ENCODE results near the gene POLR2I.

The POLR2I gene

DNA sequence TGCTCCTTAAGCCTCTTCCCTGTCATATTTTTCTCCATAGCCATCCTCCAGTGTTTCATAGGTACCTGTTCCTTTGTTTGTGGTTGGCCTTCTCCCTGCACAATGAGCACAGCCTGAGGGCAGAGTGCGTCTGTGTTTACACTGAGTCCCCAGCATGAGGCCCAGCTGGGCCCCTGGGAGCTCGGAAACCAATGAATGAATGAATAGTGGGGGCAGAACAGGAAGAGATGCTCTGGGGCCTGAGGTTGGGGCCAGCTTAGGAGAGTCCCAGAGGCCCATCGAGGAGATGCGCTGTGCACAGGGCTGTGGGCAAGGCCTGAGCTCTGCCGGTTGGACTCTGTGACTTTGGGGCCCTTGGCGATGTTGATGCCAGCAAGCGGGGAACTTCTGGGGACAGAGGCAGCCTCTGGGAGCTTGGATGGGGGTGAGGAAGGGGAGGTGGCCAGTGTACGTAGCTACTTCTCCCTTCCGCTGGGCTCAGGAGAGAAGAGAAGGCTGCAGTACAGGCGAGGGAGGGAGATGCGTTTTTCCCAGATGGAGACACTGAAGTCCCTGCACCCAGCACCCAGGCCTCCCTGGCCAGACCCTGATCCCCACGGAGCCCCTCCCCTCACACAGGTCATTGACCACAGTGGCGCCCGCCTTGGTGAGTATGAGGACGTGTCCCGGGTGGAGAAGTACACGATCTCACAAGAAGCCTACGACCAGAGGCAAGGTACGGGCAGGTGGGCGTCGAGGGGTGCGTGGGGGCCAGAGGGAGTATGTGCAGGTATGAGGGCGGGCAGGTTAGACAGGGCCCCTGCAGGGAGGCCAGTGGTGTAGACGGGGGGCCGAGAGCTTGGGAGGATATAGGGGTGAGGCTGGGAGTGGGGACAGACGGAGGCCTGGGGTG lies 5.7 kb upstream of the POLR2I start:
- no peak for DNase-seq
- ChIA-PET POLR2A (no interaction called here), CTCF (interaction anchor here (1.0 to 1.1 kb wide), 2 partner anchors 59 to 76 kb away, joined by 3 read pairs; no protein-coding TSS in a partner anchor)
- H3K36me3 ChIP-seq (ENCODE audit: control insufficient read depth in 4 of 4, insufficient read depth in 4 of 4, low read length in 3 of 4) = peaks cover 12 to 64% (median 38%) of the 10 kb centered on the region in 4 experiments
- peaks cover 0 to 11% (median 8%) of the 10 kb centered on the region in 4 experiments for H3K4me1 ChIP-seq (ENCODE audit: control extremely low read depth in 1 of 4, control insufficient read depth in 4 of 4, insufficient read depth in 4 of 4, low read length in 3 of 4)
- no peaks in the 10 kb centered on the region for H3K9me3 ChIP-seq (ENCODE audit: control extremely low read depth in 1 of 5, control insufficient read depth in 4 of 5, insufficient read depth in 2 of 5, low read depth in 1 of 5, low read length in 4 of 5)
- H3K4me3 ChIP-seq (ENCODE audit: control insufficient read depth in 1 of 7, extremely low read depth in 1 of 7, insufficient read depth in 4 of 7, low read depth in 2 of 7, low read length in 6 of 7) = no peak overlapping the region
- H3K27me3 ChIP-seq (replicated peaks in 2 of 5; ENCODE audit: control insufficient read depth in 4 of 5, insufficient read depth in 5 of 5, low read length in 4 of 5) = no peaks in the 10 kb centered on the region
- no peak overlapping the region for H3K27ac ChIP-seq (ENCODE audit: insufficient read depth in 1 of 2, low read depth in 1 of 2, low read length in 2 of 2, poor library complexity in 1 of 2, severe bottlenecking in 2 of 2)
- 94% methylated on average over 20 of the region's 26 CpGs for WGBS (ENCODE audit: insufficient coverage)

DNA sequence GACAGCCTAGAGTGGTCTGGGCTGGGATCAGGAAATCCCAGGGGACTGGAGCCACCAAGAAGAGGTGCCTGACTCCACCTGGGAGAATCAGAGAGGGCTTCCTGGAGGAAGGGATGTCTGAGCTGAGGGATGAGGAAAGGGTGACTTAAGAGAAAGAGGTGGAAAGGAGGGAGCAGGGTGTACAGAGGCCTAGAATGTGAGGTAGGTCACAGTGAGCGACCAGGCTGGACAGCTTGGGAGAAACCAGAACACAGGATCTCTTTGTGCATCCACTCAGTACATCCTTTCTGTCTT lies 1.6 kb upstream of the POLR2I start:
- peak overlapping the region in 1 of 2 experiments; percentile 54 for H3K27ac ChIP-seq (ENCODE audit: insufficient read depth in 1 of 2, low read depth in 1 of 2, low read length in 2 of 2, poor library complexity in 1 of 2, severe bottlenecking in 2 of 2)
- peaks cover 9 to 49% (median 30%) of the 10 kb centered on the region in 4 experiments for H3K36me3 ChIP-seq (ENCODE audit: control insufficient read depth in 4 of 4, insufficient read depth in 4 of 4, low read length in 3 of 4)
- no peaks in the 10 kb centered on the region for H3K9me3 ChIP-seq (ENCODE audit: control extremely low read depth in 1 of 5, control insufficient read depth in 4 of 5, insufficient read depth in 2 of 5, low read depth in 1 of 5, low read length in 4 of 5)
- peaks cover 0 to 25% (median 22%) of the 10 kb centered on the region in 4 experiments for H3K4me1 ChIP-seq (ENCODE audit: control extremely low read depth in 1 of 4, control insufficient read depth in 4 of 4, insufficient read depth in 4 of 4, low read length in 3 of 4)
- ChIA-PET CTCF (interaction anchor here (1.4 to 5.1 kb wide), 2 partner anchors 8 to 11 kb away, joined by 5 to 25 read pairs; no protein-coding TSS in a partner anchor), POLR2A (no interaction called here)
- DNase-seq = no peak
- whole genome bisulfite sequencing (ENCODE audit: insufficient coverage) = 100% methylated on average over 1 of the region's 1 CpG
- H3K4me3 ChIP-seq (ENCODE audit: control insufficient read depth in 1 of 7, extremely low read depth in 1 of 7, insufficient read depth in 4 of 7, low read depth in 2 of 7, low read length in 6 of 7) = peak overlapping the region in 6 of 7 experiments; percentile 75 to 98 (median 87)
- no peaks in the 10 kb centered on the region for H3K27me3 ChIP-seq (replicated peaks in 2 of 5; ENCODE audit: control insufficient read depth in 4 of 5, insufficient read depth in 5 of 5, low read length in 4 of 5)

- CTCF ChIA-PET = interaction anchor here (1.2 to 5.1 kb wide), 3 partner anchors 9 to 59 kb away, joined by 3 to 25 read pairs (median 5); no protein-coding TSS in a partner anchor
- 9% methylated on average over 41 of the region's 59 CpGs for WGBS (ENCODE audit: insufficient coverage)
- Histone ChIP-seq H3K27ac (ENCODE audit: insufficient read depth in 1 of 2, low read depth in 1 of 2, low read length in 2 of 2, poor library complexity in 1 of 2, severe bottlenecking in 2 of 2) (peak within 1 kb of the TSS; percentile 76 to 89), H3K9me3 (ENCODE audit: control extremely low read depth in 1 of 5, control insufficient read depth in 4 of 5, insufficient read depth in 2 of 5, low read depth in 1 of 5, low read length in 4 of 5) (no peaks in the 10 kb centered on the region), H3K27me3 (replicated peaks in 2 of 5; ENCODE audit: control insufficient read depth in 4 of 5, insufficient read depth in 5 of 5, low read length in 4 of 5) (no peaks in the 10 kb centered on the region), H3K4me1 (ENCODE audit: control extremely low read depth in 1 of 4, control insufficient read depth in 4 of 4, insufficient read depth in 4 of 4, low read length in 3 of 4) (peaks cover 0 to 25% (median 22%) of the 10 kb centered on the region in 4 experiments), H3K36me3 (ENCODE audit: control insufficient read depth in 4 of 4, insufficient read depth in 4 of 4, low read length in 3 of 4) (peaks cover 9 to 51% (median 31%) of the 10 kb centered on the region in 4 experiments), H3K4me3 (ENCODE audit: control insufficient read depth in 1 of 7, extremely low read depth in 1 of 7, insufficient read depth in 4 of 7, low read depth in 2 of 7, low read length in 6 of 7) (peak within 1 kb of the TSS; percentile 50 to 98 (median 90))
- POLR2A ChIA-PET = no interaction called here
- DNase-seq = no peak
Observed at GRCh38 chr19:36115453-36116343, 1.0 kb upstream of the POLR2I start, which contains the start of gene TBCB. TBCB (plus strand) TSS chr19:36115468; CDS start chr19:36115561, 93 bp downstream.

GRCh38 chr19:36113894-36114720 lies 568 bp downstream of the POLR2I start:
- Histone ChIP-seq H3K36me3 (ENCODE audit: control insufficient read depth in 4 of 4, insufficient read depth in 4 of 4, low read length in 3 of 4) (peaks cover 6 to 40% (median 24%) of the 10 kb centered on the region in 4 experiments), H3K4me3 (ENCODE audit: control insufficient read depth in 1 of 7, extremely low read depth in 1 of 7, insufficient read depth in 4 of 7, low read depth in 2 of 7, low read length in 6 of 7) (peak overlapping the region; percentile 50 to 98 (median 90)), H3K9me3 (ENCODE audit: control extremely low read depth in 1 of 5, control insufficient read depth in 4 of 5, insufficient read depth in 2 of 5, low read depth in 1 of 5, low read length in 4 of 5) (no peaks in the 10 kb centered on the region), H3K27me3 (replicated peaks in 2 of 5; ENCODE audit: control insufficient read depth in 4 of 5, insufficient read depth in 5 of 5, low read length in 4 of 5) (no peaks in the 10 kb centered on the region), H3K27ac (ENCODE audit: insufficient read depth in 1 of 2, low read depth in 1 of 2, low read length in 2 of 2, poor library complexity in 1 of 2, severe bottlenecking in 2 of 2) (peak overlapping the region; percentile 76 to 89), H3K4me1 (ENCODE audit: control extremely low read depth in 1 of 4, control insufficient read depth in 4 of 4, insufficient read depth in 4 of 4, low read length in 3 of 4) (peaks cover 0 to 25% (median 22%) of the 10 kb centered on the region in 4 experiments)
- whole genome bisulfite sequencing (ENCODE audit: insufficient coverage) = 18% methylated on average over 45 of the region's 48 CpGs
- ChIA-PET CTCF (interaction anchor here (1.2 to 5.1 kb wide), 2 partner anchors 13 to 60 kb away, joined by 3 to 25 read pairs; no protein-coding TSS in a partner anchor), POLR2A (interaction anchor here (1.2 kb wide), 1 partner anchor 25 kb away, joined by 4 read pairs; the partner anchor contains the start of gene CAPNS1)
- peak; percentile 19 to 44 (median 30) for DNase-seq

DNA sequence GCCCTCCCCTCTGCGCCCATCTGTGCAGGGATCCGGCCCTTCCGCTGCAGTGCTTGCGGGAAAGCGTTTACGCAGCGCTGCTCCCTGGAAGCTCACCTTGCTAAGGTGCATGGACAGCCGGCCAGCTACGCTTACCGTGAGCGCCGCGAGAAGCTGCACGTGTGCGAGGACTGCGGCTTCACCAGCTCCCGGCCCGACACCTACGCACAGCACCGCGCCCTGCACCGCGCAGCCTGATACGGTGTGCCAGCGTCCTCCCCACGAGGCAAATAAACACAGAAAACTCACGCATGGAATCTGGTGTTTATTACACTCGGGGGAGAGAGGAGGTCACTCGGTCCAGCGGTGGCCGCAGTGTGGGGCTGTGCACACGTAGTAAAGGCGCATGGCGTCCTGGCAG lies 1.2 kb downstream of the POLR2I start:
- Histone ChIP-seq H3K4me1 (ENCODE audit: control extremely low read depth in 1 of 4, control insufficient read depth in 4 of 4, insufficient read depth in 4 of 4, low read length in 3 of 4) (peaks cover 0 to 25% (median 22%) of the 10 kb centered on the region in 4 experiments), H3K4me3 (ENCODE audit: control insufficient read depth in 1 of 7, extremely low read depth in 1 of 7, insufficient read depth in 4 of 7, low read depth in 2 of 7, low read length in 6 of 7) (peak overlapping the region in 5 of 7 experiments; percentile 50 to 98 (median 90)), H3K9me3 (ENCODE audit: control extremely low read depth in 1 of 5, control insufficient read depth in 4 of 5, insufficient read depth in 2 of 5, low read depth in 1 of 5, low read length in 4 of 5) (no peaks in the 10 kb centered on the region), H3K36me3 (ENCODE audit: control insufficient read depth in 4 of 4, insufficient read depth in 4 of 4, low read length in 3 of 4) (peaks cover 4 to 34% (median 19%) of the 10 kb centered on the region in 4 experiments), H3K27ac (ENCODE audit: insufficient read depth in 1 of 2, low read depth in 1 of 2, low read length in 2 of 2, poor library complexity in 1 of 2, severe bottlenecking in 2 of 2) (peak overlapping the region in 1 of 2 experiments; percentile 89), H3K27me3 (replicated peaks in 2 of 5; ENCODE audit: control insufficient read depth in 4 of 5, insufficient read depth in 5 of 5, low read length in 4 of 5) (no peaks in the 10 kb centered on the region)
- no peak for DNase-seq
- WGBS (ENCODE audit: insufficient coverage) = 99% methylated on average over 28 of the region's 34 CpGs
- CTCF ChIA-PET = no interaction called here
- POLR2A ChIA-PET = no interaction called here

GRCh38 chr19:36112678-36113077 lies 2.0 kb downstream of the POLR2I start:
- Histone ChIP-seq H3K27me3 (replicated peaks in 2 of 5; ENCODE audit: control insufficient read depth in 4 of 5, insufficient read depth in 5 of 5, low read length in 4 of 5) (no peaks in the 10 kb centered on the region), H3K9me3 (ENCODE audit: control extremely low read depth in 1 of 5, control insufficient read depth in 4 of 5, insufficient read depth in 2 of 5, low read depth in 1 of 5, low read length in 4 of 5) (no peaks in the 10 kb centered on the region), H3K27ac (ENCODE audit: insufficient read depth in 1 of 2, low read depth in 1 of 2, low read length in 2 of 2, poor library complexity in 1 of 2, severe bottlenecking in 2 of 2) (no peak overlapping the region), H3K4me1 (ENCODE audit: control extremely low read depth in 1 of 4, control insufficient read depth in 4 of 4, insufficient read depth in 4 of 4, low read length in 3 of 4) (peaks cover 0 to 25% (median 22%) of the 10 kb centered on the region in 4 experiments), H3K4me3 (ENCODE audit: control insufficient read depth in 1 of 7, extremely low read depth in 1 of 7, insufficient read depth in 4 of 7, low read depth in 2 of 7, low read length in 6 of 7) (no peak overlapping the region), H3K36me3 (ENCODE audit: control insufficient read depth in 4 of 4, insufficient read depth in 4 of 4, low read length in 3 of 4) (peaks cover 0 to 32% (median 14%) of the 10 kb centered on the region in 4 experiments)
- CTCF ChIA-PET = no interaction called here
- DNase-seq = no peak
- POLR2A ChIA-PET = no interaction called here
- 97% methylated on average over 10 of the region's 10 CpGs for WGBS (ENCODE audit: insufficient coverage)

Measured in common myeloid progenitor, CD34-positive (primary cell).